Brain microvascular endothelial cell (primary cell): ENCODE results near the gene HERC3.

Experiments
- DNase-seq: peaks from one replicate; pipeline ENCODE4 v3.0.0-alpha.2; 2020
- H3K27ac ChIP-seq: fragments of 250-450 bp; sonication (Bioruptor Pico); 2 replicates; pipeline ENCODE4 v1.5.1; 2020; ENCODE audit warnings: mild to moderate bottlenecking, moderate library complexity
- H3K27me3 ChIP-seq: fragments of 250-450 bp; sonication (Bioruptor Pico); replicated peaks from 2 replicates; pipeline ENCODE4 v1.5.1; 2020; ENCODE audit warnings: mild to moderate bottlenecking
- H3K36me3 ChIP-seq: fragments of 250-450 bp; sonication (Bioruptor Pico); replicated peaks from 2 replicates; pipeline ENCODE4 v1.5.1; 2020; ENCODE audit warnings: mild to moderate bottlenecking
- H3K4me3 ChIP-seq: 2 replicates; pipeline ENCODE4 v1.5.1; 2011; ENCODE audit warnings: low read depth, mild to moderate bottlenecking, control low read depth, low read length, moderate library complexity
- in situ Hi-C: cut with HindIII; loops from 2 replicates; pipeline ENCODE4 v1.10.0; 2017; ENCODE audit warnings: low sequenced_read_pairs, low pct_ligation_motif_present
- TF ChIP-seq, protein P1 (sequence below): IDR thresholded peaks from 2 replicates; pipeline ENCODE4 v1.5.1; 2011; ENCODE audit warnings: low read depth, mild to moderate bottlenecking, moderate library complexity, low read length, control low read depth, inconsistent platforms; ENCODE audit errors: missing control alignments

The HERC3 gene

DNA sequence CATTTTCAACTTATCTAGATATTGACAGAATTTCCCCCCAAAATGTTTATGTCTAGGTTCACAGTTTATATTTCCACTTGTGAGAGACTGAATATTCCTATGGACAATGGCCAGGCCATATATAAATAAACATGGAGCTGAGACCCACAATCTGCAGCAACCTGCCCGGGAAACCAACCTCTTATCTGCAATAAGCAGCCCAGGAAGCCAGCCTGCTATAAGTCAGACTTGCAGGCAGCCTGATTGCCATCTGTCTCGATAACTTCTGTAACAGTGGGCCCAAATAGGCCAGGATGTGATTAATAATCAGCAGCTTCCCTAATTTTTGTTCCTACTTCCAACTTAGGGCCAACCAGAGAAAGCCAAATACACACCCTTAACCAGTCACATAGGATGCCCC, 110.5 kb downstream of the HERC3 start:
- TF ChIP-seq, protein P1, sequence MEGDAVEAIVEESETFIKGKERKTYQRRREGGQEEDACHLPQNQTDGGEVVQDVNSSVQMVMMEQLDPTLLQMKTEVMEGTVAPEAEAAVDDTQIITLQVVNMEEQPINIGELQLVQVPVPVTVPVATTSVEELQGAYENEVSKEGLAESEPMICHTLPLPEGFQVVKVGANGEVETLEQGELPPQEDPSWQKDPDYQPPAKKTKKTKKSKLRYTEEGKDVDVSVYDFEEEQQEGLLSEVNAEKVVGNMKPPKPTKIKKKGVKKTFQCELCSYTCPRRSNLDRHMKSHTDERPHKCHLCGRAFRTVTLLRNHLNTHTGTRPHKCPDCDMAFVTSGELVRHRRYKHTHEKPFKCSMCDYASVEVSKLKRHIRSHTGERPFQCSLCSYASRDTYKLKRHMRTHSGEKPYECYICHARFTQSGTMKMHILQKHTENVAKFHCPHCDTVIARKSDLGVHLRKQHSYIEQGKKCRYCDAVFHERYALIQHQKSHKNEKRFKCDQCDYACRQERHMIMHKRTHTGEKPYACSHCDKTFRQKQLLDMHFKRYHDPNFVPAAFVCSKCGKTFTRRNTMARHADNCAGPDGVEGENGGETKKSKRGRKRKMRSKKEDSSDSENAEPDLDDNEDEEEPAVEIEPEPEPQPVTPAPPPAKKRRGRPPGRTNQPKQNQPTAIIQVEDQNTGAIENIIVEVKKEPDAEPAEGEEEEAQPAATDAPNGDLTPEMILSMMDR, result no peak
- in situ Hi-C loops, result no loop called here
- Histone ChIP-seq H3K27ac (no peak overlapping the region), H3K27me3 (no peaks in the 10 kb centered on the region), H3K4me3 (no peak overlapping the region), H3K36me3 (no peaks in the 10 kb centered on the region)
- DNase-seq, result no peak

DNA sequence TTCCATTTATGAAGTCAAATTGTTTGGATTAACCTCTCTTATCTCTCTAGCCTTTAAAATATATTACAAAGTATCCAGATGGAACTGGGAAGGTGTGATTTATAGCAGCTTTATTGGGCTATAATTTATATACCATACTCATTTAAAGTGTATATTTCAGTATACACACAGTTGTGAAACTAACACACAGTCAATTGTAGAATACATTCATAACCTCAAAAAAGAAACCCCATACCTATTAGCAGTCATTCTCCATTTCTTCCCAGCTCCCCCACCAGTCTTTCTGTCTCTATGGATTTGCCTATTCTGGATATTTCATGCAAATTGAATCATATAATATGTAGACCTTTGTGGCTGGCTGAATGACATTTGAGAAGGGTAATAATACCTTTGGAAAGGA, 112.9 kb downstream of the HERC3 start:
- H3K27me3 ChIP-seq, result no peaks in the 10 kb centered on the region
- H3K4me3 ChIP-seq, result no peak overlapping the region
- in situ Hi-C loops, result no loop called here
- no peak for DNase-seq
- no peaks in the 10 kb centered on the region for H3K36me3 ChIP-seq
- H3K27ac ChIP-seq, result no peak overlapping the region
- TF ChIP-seq, protein P1, result no peak

DNA sequence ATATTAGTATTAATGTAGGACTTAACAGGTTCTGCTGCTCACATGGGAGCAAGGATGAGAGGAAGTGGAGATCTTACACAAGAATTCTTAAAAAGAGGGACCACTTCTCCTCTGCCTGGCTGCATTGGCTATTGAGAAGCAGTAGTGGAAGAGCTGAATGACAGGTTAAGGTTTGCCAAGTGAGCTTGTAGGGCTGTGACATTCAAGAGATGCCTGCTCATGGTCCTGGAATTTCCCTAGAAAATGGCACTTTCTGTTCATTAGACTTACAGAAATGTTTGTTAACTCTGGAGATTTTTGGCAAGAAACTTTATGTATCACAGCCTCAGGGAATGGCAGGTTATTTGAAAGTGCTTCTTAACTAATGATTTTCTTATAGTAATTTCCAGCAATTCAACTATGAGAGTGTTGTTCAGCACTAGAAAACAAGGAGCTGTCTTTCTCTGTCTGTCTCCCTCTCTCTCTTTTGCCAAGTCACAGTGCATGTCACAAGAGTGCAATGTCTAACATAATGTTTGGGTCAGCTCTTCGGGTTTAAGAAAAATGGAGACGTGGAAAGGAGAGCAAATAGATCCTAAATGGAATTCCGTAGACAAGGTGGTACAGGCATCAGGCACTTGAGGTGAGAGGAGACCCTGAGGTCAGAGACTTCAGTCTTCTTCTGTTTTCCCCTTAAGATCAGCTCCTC, 113.7 kb downstream of the HERC3 start:
- Histone ChIP-seq H3K27ac (no peak overlapping the region), H3K36me3 (no peaks in the 10 kb centered on the region), H3K4me3 (no peak overlapping the region), H3K27me3 (no peaks in the 10 kb centered on the region)
- TF ChIP-seq, protein P1, result no peak
- no peak for DNase-seq
- in situ Hi-C loops, result no loop called here

DNA sequence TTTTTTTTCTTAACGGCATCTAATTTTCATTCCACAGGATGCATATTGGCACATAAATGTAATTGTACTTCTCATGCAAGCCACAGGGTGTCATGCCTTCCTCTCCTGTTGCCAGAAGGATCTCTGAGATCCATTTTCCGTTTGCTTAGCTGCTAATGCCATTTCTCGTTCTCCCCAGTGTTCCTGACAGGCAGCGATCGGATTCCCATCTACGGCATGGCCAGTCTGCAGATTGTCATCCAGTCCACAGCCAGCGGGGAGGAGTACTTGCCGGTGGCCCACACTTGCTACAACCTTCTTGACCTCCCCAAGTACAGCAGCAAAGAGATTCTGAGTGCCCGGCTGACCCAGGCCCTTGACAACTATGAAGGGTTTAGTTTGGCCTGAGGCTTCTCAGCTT, 114.3 kb downstream of the HERC3 start:
- DNase-seq, result peak; percentile 62
- in situ Hi-C loops, result no loop called here
- Histone ChIP-seq H3K36me3 (no peaks in the 10 kb centered on the region), H3K27me3 (no peaks in the 10 kb centered on the region), H3K4me3 (no peak overlapping the region), H3K27ac (no peak overlapping the region)
- TF ChIP-seq, protein P1, result peak; percentile 79

- H3K27ac ChIP-seq, result no peak overlapping the region
- in situ Hi-C loops, result no loop called here
- H3K27me3 ChIP-seq, result no peaks in the 10 kb centered on the region
- TF ChIP-seq, protein P1, result no peak
- no peak overlapping the region for H3K4me3 ChIP-seq
- no peaks in the 10 kb centered on the region for H3K36me3 ChIP-seq
- DNase-seq, result no peak
Observed at GRCh38 chr4:88709989-88710388, 117.7 kb downstream of the HERC3 start.

DNA sequence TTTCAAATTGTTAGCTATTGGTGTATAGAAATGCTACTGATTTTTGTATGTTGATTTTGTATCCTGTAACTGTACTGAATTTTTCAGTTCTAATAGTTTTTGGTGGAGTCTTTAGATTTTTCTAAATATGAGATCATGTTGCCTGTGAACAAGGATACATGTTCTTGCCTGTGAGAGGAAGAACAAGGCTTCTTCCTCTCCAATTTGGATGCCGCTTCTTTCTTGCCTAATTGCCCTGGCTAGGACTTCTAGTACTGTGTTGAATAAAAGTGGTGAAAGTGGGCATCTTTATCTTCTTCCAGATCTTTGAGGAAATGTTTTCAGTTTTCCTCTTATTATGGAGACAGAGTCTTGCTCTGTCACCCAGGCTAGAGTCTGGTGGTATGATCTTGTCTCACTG, 121.5 kb downstream of the HERC3 start:
- Histone ChIP-seq H3K27ac (no peak overlapping the region), H3K27me3 (no peaks in the 10 kb centered on the region), H3K4me3 (no peak overlapping the region), H3K36me3 (no peaks in the 10 kb centered on the region)
- TF ChIP-seq, protein P1, result no peak
- in situ Hi-C loops, result no loop called here
- DNase-seq, result no peak
